ENCODE measurements around the gene EIF4A2. TPM values are rescaled to one million over a fixed set of nuclear protein-coding genes. Genes with fewer than 3 reads are reported as not detected.

The EIF4A2 gene
- total RNA-seq, 1 experiment from 2014 or later = 398 TPM

GRCh38 chr3:186750316-186750715, 33.1 kb upstream of the EIF4A2 start:
- CTCF ChIA-PET = interaction anchor here (0.7 kb wide), 1 partner anchor 135 kb away, joined by 3 read pairs; no protein-coding TSS in a partner anchor
- Histone ChIP-seq H3K4me1 (ENCODE audit: control insufficient read depth in 1 of 2, insufficient read depth in 2 of 2, low read length in 2 of 2) (peaks cover 0 to 36% of the 10 kb centered on the region in 2 experiments; a peak in 2 of 4 replicates), H3K4me3 (replicated peaks in 1 of 2; ENCODE audit: low read depth in 1 of 2, low read length in 2 of 2) (no peak overlapping the region), H3K36me3 (ENCODE audit: control insufficient read depth in 1 of 2, insufficient read depth in 2 of 2, low read length in 2 of 2) (no peaks in the 10 kb centered on the region), H3K9ac (ENCODE audit: low read length) (no peak overlapping the region), H3K27ac (ENCODE audit: low read depth, low read length) (no peak overlapping the region), H3K79me2 (ENCODE audit: insufficient read depth, low read length) (no peaks in the 10 kb centered on the region), H3K9me2 (ENCODE audit: insufficient read depth) (no peaks in the 10 kb centered on the region), H2AFZ (ENCODE audit: low read depth, low read length, poor library complexity, severe bottlenecking) (no peak overlapping the region), H3K27me3 (ENCODE audit: insufficient read depth, low read length) (no peaks in the 10 kb centered on the region), H4K20me1 (ENCODE audit: insufficient read depth) (no peaks in the 10 kb centered on the region), H3K9me3 (ENCODE audit: control insufficient read depth in 1 of 2, insufficient read depth in 1 of 2, low read depth in 1 of 2, low read length in 2 of 2) (no peaks in the 10 kb centered on the region), H3K4me2 (ENCODE audit: low read length) (no peak overlapping the region)
- no peak for TF ChIP-seq RAD21 (IDR thresholded peaks at IDR 0.05; ENCODE audit: low read depth)
- TF ChIP-seq, protein P1, sequence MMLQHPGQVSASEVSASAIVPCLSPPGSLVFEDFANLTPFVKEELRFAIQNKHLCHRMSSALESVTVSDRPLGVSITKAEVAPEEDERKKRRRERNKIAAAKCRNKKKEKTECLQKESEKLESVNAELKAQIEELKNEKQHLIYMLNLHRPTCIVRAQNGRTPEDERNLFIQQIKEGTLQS (IDR thresholded peaks at IDR 0.05) = no peak
- TF ChIP-seq, protein P2, sequence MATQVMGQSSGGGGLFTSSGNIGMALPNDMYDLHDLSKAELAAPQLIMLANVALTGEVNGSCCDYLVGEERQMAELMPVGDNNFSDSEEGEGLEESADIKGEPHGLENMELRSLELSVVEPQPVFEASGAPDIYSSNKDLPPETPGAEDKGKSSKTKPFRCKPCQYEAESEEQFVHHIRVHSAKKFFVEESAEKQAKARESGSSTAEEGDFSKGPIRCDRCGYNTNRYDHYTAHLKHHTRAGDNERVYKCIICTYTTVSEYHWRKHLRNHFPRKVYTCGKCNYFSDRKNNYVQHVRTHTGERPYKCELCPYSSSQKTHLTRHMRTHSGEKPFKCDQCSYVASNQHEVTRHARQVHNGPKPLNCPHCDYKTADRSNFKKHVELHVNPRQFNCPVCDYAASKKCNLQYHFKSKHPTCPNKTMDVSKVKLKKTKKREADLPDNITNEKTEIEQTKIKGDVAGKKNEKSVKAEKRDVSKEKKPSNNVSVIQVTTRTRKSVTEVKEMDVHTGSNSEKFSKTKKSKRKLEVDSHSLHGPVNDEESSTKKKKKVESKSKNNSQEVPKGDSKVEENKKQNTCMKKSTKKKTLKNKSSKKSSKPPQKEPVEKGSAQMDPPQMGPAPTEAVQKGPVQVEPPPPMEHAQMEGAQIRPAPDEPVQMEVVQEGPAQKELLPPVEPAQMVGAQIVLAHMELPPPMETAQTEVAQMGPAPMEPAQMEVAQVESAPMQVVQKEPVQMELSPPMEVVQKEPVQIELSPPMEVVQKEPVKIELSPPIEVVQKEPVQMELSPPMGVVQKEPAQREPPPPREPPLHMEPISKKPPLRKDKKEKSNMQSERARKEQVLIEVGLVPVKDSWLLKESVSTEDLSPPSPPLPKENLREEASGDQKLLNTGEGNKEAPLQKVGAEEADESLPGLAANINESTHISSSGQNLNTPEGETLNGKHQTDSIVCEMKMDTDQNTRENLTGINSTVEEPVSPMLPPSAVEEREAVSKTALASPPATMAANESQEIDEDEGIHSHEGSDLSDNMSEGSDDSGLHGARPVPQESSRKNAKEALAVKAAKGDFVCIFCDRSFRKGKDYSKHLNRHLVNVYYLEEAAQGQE (IDR thresholded peaks at IDR 0.05; ENCODE audit: low read depth) = no peak
- no peak for TF ChIP-seq YY1 (IDR thresholded peaks at IDR 0.05; ENCODE audit: extremely low read depth, insufficient replicate concordance, low read depth, low read length)
- TF ChIP-seq CEBPB (IDR thresholded peaks at IDR 0.05; ENCODE audit: low read depth) = no peak
- no peak for TF ChIP-seq POLR2A (IDR thresholded peaks at IDR 0.05; ENCODE audit: borderline replicate concordance, extremely low read depth, insufficient read depth, insufficient read length)
- TF ChIP-seq TCF7L2 (IDR thresholded peaks at IDR 0.05; ENCODE audit: borderline replicate concordance, extremely low read depth, insufficient read depth, insufficient read length) = no peak
- TF ChIP-seq JUND (IDR thresholded peaks at IDR 0.05) = no peak
- no peak for TF ChIP-seq EZH2phosphoT487 (IDR thresholded peaks at IDR 0.05; ENCODE audit: borderline replicate concordance)
- TF ChIP-seq CBX3 (IDR thresholded peaks at IDR 0.05; ENCODE audit: low read depth) = no peak
- POLR2A ChIA-PET = no interaction called here
- no TSS peak for BruUV-seq (replicated peaks)
- no peak for ATAC-seq
- RAD21 ChIA-PET (ENCODE audit: low non-redundant PET in 1 of 2, low total read pairs in 2 of 2, uncharacterized antibody in 2 of 2, unreplicated experiment in 2 of 2) = no interaction called here
- no peak for DNase-seq (ENCODE audit: low read depth, low spot score)
- intact Hi-C loops (cut with micrococcal nuclease) = loop anchor here (5.0 kb wide), 1 partner anchor 178 kb away; the partner anchor contains the start of gene DNAJB11
